GM21360 (cell line): ENCODE measurements around the gene PPP3CA.

ENCODE experiments used
- ATAC-seq: cut with Tn5 transposase; IDR thresholded peaks from one replicate; pipeline ENCODE4 v1.9.1; 2021; ENCODE audit warnings: mild to moderate bottlenecking, moderate library complexity; ENCODE audit not compliant: unreplicated experiment

PPP3CA gene

DNA sequence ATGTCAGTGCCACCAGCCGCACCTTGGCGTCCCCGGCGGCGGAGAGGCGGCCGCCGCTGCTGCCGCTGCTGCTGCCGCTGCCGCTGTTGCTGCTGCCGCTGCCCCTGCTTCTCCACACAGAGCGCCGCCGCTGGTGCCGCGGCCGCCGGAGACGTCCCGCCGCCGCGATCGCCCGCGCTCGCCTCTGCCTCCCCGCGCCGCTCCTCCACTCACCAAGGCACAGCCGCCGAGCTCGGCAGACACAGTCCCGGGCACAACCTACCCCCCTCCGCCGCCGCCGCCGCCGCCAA is at the start of gene PPP3CA:
PPP3CA (minus strand) TSS at position 260 of the 290 bp plus-strand sequence.
- peak; percentile 21 for ATAC-seq

DNA sequence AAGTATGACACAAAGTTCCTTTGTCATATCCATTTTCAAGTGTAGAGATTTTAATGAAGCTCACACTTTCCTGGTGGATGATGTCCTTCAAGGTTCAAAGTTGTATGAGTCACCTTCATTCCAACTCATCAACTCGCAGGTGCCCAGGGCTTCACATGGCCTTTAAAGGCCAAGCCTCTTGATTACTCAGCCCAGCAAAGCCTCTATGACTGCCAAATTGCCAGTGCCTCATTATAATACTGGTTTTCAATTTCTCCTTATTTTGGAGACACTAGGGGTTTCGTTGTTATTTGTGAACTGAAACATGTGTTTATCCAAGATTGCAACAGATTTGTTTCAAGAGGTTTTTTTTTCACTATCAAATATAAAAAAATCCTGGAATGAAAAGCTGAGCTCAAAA is 45.9 kb upstream of the PPP3CA start:
- ATAC-seq, result no peak

- ATAC-seq, result no peak
These were observed 23.4 kb upstream of the PPP3CA start for GRCh38 chr4:101370663-101371210.

DNA sequence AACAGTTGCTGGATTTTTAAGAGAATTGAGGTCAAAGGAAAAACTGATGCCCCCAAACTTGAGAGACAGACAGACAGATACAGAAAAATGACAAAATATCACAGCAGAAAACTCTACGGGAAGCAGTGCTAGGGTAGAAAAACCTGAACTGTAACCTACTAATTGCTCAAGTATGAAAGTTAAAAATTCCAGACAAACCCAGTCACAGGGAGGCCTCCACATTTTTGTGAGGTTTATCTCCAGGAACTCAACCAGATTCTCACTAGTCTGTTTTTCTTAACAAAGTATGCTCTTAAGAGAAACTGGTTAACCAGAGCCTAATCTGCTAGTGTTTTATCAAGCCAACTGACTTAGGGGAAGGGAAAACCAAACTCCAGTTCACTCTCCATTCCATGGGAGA is 19.9 kb upstream of the PPP3CA start:
- ATAC-seq, result no peak

DNA sequence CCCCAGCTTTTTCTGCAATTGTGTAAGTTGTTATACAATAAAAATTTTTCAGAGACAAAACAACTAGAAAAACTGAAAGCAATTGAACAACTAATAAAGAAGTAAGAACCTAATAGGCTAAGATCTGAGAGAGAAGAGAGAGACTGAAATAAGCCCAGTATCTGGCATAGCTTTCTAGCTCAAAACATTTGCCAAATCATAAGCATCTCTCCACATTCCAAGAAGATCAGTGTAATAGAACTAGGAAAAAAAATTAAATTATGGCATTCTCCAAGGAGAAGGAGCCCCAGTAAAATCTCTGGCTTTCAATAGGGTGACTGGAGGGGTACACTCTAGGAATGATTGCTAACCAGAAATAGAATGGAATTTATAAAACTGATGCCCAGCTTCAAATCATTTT is 19.0 kb upstream of the PPP3CA start:
- ATAC-seq, result no peak

DNA sequence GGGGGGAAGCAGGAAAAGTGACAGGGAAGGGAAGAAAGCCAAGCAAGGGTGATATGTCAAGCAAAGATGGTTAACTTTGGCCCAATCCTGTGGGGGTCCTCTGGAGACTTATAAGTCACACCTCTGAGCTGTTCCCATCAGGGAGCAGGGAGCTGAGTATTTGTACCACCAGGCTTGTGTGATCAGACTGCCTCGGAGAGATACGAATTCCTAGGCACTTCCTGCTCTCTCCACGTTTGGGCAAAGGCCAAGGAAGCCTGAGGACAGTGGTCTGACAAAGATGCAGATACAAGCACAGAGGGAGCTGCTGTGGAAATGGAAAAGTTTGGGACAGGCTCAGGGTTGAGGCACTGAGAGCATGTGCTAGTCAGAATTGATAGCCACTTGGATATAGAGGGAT is 10.4 kb upstream of the PPP3CA start:
- ATAC-seq, result no peak

DNA sequence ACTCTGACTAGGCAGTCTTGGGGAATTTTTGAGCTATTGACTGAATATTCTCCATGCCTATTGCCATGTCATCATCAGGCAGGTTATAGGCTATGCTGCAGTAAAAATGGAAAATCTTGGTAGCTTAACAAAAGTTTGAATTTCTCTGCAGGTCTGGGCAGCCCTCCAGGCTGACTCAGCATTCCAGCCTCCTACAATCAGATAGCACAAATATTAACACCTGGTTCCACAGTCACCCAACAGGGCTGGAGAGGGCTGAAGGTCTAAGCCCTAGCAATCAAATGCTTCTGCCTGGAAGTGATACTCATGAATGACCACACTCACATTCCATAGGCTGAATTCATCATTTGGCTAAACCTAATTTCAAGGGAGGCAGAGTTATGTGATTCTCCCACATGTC is 9.6 kb upstream of the PPP3CA start:
- ATAC-seq, result no peak

DNA sequence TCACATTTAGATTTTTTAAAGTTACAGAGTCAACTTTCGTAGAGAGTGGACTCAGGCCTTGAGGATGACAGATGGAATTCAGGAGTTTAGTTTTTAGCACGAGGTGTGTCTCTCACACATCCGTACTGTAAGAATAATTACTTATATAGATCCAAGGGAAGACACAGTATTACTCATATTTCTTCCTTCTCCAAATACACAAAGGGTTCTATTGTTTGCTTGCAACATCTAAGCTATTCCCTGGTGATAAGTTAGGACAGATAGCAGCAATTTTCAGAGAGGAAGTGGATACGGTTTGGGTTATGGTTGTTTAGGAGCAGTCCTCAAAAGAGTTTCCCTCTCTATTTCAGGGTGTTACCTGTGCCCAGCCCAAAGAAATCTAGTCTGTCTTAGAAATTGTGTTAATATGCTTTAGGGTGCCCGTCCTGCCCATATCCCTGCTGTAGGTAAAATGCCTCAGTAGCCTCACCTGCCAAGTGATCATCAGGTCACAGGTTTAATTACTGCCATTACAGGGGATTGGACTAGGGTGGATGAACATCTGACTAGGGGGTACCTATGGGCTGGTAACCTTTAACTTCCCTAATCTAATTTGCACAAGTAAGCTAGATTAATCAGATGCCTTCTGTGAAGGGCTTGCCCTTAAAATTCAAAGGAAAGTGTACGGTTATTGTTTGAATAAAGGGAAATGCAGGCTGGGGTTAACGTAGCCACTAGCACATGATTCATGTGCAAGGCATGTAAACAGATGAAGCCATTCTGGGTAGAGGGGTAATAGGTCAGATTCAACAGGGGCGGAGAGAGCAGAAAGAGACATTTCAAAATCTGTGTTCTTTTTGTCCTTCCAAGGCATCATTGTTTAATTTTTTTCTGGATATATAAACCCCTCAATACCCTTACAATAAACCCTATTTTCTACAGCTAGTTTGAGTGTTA is 8.7 kb upstream of the PPP3CA start:
- no peak for ATAC-seq

DNA sequence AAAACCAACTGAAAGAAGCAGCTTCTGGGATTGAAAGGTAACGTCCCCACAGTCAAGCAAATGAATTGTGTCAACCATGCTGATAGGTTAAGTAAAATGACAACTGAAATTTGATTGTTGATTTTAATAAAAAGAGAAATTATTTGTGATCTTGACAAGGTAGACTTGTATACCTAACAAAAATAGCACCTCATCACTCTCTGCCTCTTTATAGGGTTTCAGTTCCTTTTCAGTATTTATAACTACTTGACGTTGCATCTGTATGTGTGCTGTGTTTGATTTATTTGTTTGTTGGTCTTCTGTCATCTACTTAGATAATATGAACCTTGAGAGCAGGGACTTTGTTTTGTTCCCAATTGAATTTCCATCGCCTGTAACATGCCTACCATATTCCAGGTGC is 7.9 kb upstream of the PPP3CA start:
- peak; percentile 98 for ATAC-seq

DNA sequence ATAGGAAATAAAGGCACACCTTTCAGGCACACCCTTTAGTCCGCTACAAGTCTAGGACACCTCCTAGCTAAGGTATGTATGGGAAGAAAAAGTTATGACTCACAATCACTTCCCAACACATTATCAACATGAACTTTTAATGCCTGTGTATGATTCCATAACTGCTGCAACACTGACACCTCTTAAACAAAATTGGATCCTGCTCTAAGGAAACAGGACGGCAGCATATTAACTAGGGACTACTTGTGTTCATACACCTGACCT is 2.4 kb upstream of the PPP3CA start:
- ATAC-seq, result no peak

DNA sequence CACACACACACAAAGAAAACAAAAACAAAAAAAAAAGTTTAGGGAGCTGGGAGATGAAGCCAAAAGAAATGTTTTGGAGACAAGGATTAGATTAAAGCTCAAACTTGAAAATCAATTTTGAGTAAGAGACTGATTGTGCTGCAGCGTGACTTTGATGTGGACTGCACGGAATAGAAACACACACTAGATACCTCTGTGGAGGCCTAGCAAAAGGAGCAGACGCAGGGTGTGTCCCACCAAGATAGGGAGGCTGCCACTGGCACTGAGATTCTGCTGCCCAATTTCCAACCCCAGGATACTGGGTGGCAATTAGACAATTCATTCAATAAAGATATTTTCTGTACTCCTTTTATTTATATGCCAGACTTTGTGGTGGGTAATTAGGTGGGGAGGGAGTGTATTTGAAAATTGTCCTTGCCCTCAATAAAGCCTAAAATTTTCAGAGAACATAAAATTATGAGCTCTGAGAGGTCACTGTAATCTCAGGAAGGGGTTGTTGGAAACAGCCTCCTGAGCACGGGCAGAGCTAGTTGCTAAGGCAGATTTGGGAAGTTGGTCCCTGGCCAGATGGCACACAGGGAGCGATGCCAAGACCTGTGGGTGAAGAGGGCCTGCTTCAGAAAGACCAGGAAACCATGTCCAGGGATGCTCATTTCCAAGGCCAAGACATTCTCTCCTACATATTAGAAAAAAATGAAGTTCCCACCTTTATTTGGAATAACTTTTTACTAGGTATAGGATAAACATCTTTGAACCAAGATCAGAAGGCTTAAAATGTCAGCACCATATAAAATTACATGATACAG is 1.9 kb upstream of the PPP3CA start:
- ATAC-seq, result no peak

- ATAC-seq, result no peak
These were observed 1.1 kb upstream of the PPP3CA start for GRCh38 chr4:101348367-101348827.

DNA sequence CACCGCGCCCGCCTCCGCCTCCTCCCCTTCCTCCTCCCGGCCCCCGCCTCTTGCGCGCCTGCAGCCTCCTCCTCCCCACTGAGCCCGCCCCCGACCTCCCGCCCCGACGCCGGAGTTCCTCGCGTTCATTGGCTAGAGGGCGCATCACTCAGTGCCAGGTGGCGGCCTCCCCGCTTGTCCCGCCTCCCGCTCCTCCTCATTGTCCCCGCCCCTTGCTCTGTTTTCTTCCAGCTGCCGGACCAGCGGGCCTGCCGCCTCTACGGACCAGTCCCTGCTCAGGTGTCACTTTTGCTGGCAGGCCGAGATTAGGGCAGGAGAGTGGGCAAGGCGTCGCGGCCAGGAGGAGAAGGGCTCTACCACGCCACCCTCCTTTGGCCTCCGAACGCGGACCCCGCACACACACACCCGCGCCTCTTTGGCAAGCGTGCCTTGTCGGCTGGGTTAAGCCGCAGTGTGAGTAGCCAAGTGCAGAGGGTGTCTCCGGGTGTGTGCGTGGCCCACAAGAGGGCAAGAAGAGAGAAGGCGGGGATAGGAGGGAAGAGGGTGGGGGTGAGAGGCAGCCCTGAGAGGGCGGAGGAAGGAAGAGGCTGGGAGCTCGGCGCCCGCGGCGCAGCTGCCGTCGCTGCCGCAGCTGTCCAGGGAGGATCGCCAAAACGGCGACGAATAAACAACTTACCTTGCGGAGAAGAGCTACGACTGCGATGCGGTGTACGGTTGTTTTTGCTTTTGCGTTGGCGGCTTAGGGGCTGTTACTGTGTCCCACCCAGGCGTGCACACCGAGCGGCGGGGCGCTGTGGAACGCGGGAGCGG is 436 bp upstream of the PPP3CA start:
- peak; percentile 81 for ATAC-seq

- peak; percentile 6 for ATAC-seq
These were observed 717 bp downstream of the PPP3CA start for GRCh38 chr4:101346351-101347266.

DNA sequence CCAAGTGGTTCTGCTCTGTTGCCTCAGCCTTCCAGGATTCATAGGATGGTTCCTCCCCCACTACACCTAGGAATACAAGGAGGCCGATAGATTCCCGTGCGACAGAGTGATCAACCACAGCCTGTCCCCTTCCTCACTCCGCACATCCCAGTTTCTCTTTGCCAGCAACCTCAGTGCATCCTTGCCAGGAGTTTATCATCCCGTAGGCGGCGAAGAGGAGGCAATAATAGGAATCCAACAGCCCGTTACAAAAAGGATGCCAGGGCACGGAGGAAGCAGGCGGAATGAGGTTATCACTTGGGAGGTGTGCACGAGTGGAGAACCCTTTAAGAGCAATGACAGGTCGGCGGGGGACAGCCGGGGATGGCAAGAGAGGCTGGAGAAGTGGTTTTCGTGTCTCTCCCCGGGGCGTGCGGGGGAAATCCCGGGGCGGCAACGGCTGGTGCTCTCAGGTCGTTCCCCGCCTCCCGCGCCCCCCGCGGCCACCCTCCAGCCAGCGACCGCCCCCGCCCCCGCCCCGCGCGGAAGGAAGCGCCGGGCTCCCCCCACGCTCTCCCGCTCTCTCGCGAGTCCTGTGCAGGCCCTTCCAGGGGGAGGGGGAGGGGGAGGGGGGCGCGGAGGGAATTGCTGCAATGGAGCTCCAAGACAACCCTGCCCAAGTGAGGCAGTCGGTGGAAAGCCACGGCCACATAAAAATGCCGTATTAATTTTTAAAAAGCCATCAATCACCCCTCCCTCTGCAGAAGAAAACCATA is 1.6 kb downstream of the PPP3CA start:
- no peak for ATAC-seq

DNA sequence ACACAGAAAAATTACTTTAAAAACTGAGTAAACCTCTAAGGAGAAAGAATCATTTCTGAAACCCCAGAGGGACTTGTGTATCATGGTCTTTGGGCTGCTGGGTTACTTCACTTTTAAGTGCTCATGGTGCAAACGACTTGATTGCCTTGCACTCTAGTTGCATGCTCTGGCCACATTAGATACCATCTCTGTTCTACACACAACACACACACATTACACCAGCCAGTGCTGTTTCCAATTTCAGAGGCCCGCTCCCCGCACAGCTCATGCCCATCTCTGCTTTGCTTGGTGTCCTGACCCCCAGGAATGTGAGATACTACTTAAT is 2.1 kb downstream of the PPP3CA start:
- ATAC-seq, result no peak

- ATAC-seq, result no peak
These were observed 8.0 kb downstream of the PPP3CA start for GRCh38 chr4:101339332-101339731.

- ATAC-seq, result no peak
These were observed 9.6 kb downstream of the PPP3CA start for GRCh38 chr4:101337688-101338087.

DNA sequence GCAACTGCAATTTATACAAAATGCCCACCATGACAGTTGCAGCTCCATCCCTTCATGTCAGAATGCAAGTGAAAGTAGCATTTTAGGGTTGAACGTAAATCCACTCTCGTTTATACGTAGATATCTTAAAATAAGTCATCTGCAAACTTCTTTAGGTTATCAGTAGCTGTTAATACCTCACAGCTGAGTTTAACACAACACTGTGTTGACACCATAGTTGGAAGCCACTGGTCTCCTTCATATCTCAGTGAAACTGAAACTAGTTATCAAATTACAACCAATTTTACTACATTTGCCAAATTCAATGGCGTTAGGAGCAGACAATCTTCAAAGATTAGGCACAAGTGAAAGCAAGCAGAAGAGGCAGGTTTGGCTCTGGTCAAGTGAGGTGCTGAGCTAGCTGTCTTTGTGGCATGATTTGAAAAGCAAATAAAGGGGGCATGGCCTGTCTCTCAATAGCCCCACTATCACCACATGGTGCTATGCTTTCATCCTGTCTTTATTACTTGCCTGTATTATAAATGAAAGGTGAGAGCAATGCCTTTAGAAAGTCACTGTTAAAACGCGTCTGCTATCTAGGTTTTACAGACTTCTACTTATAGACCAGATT is 12.3 kb downstream of the PPP3CA start:
- peak; percentile 73 for ATAC-seq
